ENCODE data around the gene HLF.

Gene HLF

DNA sequence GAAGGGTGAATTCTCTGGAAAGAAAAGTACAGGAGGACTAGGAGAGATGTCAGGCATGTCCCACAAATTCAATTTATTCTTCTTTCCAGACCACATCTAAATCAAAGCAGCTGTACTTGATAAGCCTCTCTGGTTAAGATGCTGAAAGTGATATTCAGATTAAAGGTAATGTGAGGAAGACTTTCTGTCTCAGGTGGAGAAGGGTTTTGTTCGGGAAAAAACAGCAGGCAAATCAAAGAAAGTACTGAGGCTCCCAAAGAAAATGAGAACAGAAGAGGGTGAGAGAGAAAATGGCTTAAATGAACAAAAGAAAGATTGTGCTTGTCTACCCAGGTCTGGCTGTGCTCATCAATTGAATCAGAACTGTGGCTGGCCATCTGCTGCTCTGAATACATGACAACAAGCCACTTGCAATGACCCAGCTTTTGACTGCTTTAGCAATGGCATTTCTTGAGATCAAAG lies 101.3 kb downstream of the HLF start:
- no peak for DNase-seq

DNA sequence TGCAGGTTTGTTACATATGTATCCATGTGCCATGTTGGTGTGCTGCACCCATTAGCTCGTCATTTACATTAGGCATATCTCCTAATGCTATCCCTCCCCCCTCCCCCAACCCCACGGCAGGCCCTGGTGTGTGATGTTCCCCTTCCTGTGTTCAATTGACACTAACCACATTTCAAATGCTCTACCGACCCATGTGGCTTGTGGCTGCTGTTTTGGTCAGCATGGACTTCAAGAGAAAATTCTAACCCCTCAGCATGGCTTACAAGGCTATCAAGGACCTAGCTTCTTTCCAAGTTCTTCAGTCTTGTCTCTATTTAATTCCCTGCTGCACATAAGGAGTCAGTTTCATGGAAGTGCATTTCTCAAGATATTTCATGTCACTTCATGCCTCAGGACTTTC lies 103.9 kb downstream of the HLF start:
- no peak for DNase-seq

Measured in cerebellar nuclear complex (tissue), 1 donor.